Muscle of back (tissue), 11 donors: ENCODE data around the gene CA10. TPM values are rescaled to one million over a fixed set of nuclear protein-coding genes. Genes with fewer than 3 reads are reported as not detected.
A peak's percentile ranks its signal among the peaks of the same experiment; 100 is the strongest.

Experiments
- DNase-seq, 3 donors: peaks; one replicate each; pipeline versions ENCODE4 v3.0.0 to v3.0.0-alpha.2; 2013
- polyA plus RNA-seq, 10 donors: library from polyadenylated mRNA; unstranded; fragments of 120-200 nt; gene quantifications; one replicate each; pipeline ENCODE4 v1.2.1, GENCODE V29; 2013; ENCODE audit not compliant: insufficient read length in 10 of 10

The CA10 gene
- polyA plus RNA-seq, 10 donors, result 2.0 to 10.0 (median 6.0) TPM

- DNase-seq, result peak in 1 of 3 donors; percentile 23
Observed at GRCh38 chr17:51818777-51819176, 339.7 kb downstream of the CA10 start.

- no peak for DNase-seq
Observed at GRCh38 chr17:51817955-51818354, 340.6 kb downstream of the CA10 start.

GRCh38 chr17:51817117-51817516, 341.4 kb downstream of the CA10 start:
- no peak for DNase-seq

- no peak for DNase-seq
Observed at GRCh38 chr17:51815097-51815496, 343.4 kb downstream of the CA10 start.

GRCh38 chr17:51814521-51814920, 344.0 kb downstream of the CA10 start:
- DNase-seq, result no peak

GRCh38 chr17:51813784-51814174, 344.7 kb downstream of the CA10 start:
- DNase-seq, result no peak

- DNase-seq, result no peak
Observed at GRCh38 chr17:51813140-51813783, 345.3 kb downstream of the CA10 start.

- no peak for DNase-seq
Observed at GRCh38 chr17:51807460-51807859, 351.1 kb downstream of the CA10 start.

GRCh38 chr17:51805765-51806164, 352.7 kb downstream of the CA10 start:
- no peak for DNase-seq

- DNase-seq, result no peak
Observed at GRCh38 chr17:51805185-51805584, 353.3 kb downstream of the CA10 start.

GRCh38 chr17:51803161-51803560, 355.4 kb downstream of the CA10 start:
- peak in 1 of 3 donors; percentile 7 for DNase-seq

GRCh38 chr17:51802544-51802943, 356.0 kb downstream of the CA10 start:
- DNase-seq, result peak in 1 of 3 donors; percentile 20

- no peak for DNase-seq
Observed at GRCh38 chr17:51801626-51802025, 356.9 kb downstream of the CA10 start.

- no peak for DNase-seq
Observed at GRCh38 chr17:51799981-51800380, 358.5 kb downstream of the CA10 start.

- DNase-seq, result peak in 1 of 3 donors; percentile 20
Observed at GRCh38 chr17:51799240-51799639, 359.3 kb downstream of the CA10 start.

GRCh38 chr17:51797150-51797549, 361.4 kb downstream of the CA10 start:
- no peak for DNase-seq

GRCh38 chr17:51796026-51796425, 362.5 kb downstream of the CA10 start:
- no peak for DNase-seq

- no peak for DNase-seq
Observed at GRCh38 chr17:51795401-51795800, 363.1 kb downstream of the CA10 start.

- DNase-seq, result no peak
Observed at GRCh38 chr17:51794466-51794865, 364.0 kb downstream of the CA10 start.

GRCh38 chr17:51793686-51794085, 364.8 kb downstream of the CA10 start:
- DNase-seq, result no peak

GRCh38 chr17:51778842-51779241, 379.7 kb downstream of the CA10 start:
- DNase-seq, result no peak

- no peak for DNase-seq
Observed at GRCh38 chr17:51770027-51770759, 388.3 kb downstream of the CA10 start.

- no peak for DNase-seq
Observed at GRCh38 chr17:51769231-51769630, 389.3 kb downstream of the CA10 start.

- DNase-seq, result no peak
Observed at GRCh38 chr17:51768706-51769105, 389.8 kb downstream of the CA10 start.
